ENCODE data around the gene RACGAP1. TPM values are rescaled to one million over a fixed set of nuclear protein-coding genes. Genes with fewer than 3 reads are reported as not detected.

The RACGAP1 gene
- total RNA-seq, 6 experiments from 2014 or later: 52.6 to 119 (median 104) TPM

DNA sequence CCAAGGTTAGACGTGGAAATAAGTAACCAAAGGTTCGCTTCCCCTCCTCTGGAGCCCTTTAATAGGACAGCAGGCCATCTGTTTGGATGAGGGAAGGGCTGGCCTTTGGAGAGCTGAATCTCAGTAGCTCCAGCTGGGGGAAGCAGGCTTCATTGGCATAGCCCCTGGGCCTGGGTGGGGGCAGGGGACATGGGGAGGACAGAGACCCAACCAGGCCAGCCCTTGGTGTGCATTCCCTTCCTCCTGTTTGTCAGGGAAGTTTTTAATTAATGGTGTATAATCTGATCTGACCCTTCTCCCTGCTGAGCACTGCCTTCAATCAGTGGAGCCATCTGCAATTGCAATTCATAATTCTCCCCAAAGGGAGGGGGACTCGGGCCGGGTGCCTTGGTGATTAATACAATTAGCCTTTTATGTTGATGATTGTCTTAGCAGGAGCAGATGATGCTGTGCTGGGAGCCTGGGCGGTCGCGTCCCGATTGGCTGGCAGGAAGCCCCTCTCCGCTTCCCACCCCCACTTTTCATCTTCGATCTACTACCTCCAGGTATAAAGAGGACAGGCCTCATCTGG, 46.2 kb downstream of the RACGAP1 start:
- no peaks in the 10 kb centered on the region for H3K36me3 Mint-ChIP-seq (ENCODE audit: low read depth)
- H3K27me3 Mint-ChIP-seq (ENCODE audit: insufficient read depth): no peaks in the 10 kb centered on the region; the same call in 1 of the 2 replicates
- TF ChIP-seq, protein P1, sequence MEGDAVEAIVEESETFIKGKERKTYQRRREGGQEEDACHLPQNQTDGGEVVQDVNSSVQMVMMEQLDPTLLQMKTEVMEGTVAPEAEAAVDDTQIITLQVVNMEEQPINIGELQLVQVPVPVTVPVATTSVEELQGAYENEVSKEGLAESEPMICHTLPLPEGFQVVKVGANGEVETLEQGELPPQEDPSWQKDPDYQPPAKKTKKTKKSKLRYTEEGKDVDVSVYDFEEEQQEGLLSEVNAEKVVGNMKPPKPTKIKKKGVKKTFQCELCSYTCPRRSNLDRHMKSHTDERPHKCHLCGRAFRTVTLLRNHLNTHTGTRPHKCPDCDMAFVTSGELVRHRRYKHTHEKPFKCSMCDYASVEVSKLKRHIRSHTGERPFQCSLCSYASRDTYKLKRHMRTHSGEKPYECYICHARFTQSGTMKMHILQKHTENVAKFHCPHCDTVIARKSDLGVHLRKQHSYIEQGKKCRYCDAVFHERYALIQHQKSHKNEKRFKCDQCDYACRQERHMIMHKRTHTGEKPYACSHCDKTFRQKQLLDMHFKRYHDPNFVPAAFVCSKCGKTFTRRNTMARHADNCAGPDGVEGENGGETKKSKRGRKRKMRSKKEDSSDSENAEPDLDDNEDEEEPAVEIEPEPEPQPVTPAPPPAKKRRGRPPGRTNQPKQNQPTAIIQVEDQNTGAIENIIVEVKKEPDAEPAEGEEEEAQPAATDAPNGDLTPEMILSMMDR (IDR thresholded peaks at IDR 0.05): no peak
- no peaks in the 10 kb centered on the region for H3K9me3 Mint-ChIP-seq
- H3K4me3 Mint-ChIP-seq: no peak overlapping the region
- H3K27ac Mint-ChIP-seq: no peak overlapping the region
- DNase-seq: no peak
- peaks cover 20% of the 10 kb centered on the region for H3K4me1 Mint-ChIP-seq (ENCODE audit: low read depth)

DNA sequence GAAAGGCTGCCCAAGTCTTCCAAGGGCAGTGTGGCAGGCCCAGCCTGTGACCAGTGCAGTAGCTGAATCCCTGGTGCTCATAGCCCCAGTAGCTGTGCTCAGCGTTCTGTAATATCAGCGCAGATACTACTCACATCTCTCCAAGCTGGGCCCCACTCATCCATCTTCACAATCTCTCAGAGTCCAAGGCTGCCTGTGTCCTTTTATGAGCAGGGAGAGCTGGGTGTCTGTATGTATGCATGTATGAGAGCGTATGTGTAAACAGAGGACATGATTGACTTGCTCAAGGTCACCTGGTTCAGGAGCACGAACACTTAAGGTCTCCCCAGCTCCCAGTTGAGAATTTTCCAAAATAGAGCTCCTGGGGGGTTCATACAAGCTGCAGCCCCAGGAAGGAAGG, 47.2 kb downstream of the RACGAP1 start:
- no peak for DNase-seq
- no peak overlapping the region for H3K27ac Mint-ChIP-seq
- peaks cover 11% of the 10 kb centered on the region for H3K4me1 Mint-ChIP-seq (ENCODE audit: low read depth)
- no peaks in the 10 kb centered on the region; the same call in 1 of the 2 replicates for H3K27me3 Mint-ChIP-seq (ENCODE audit: insufficient read depth)
- H3K36me3 Mint-ChIP-seq (ENCODE audit: low read depth): no peaks in the 10 kb centered on the region
- H3K9me3 Mint-ChIP-seq: no peaks in the 10 kb centered on the region
- TF ChIP-seq, protein P1 (IDR thresholded peaks at IDR 0.05): no peak
- H3K4me3 Mint-ChIP-seq: no peak overlapping the region

DNA sequence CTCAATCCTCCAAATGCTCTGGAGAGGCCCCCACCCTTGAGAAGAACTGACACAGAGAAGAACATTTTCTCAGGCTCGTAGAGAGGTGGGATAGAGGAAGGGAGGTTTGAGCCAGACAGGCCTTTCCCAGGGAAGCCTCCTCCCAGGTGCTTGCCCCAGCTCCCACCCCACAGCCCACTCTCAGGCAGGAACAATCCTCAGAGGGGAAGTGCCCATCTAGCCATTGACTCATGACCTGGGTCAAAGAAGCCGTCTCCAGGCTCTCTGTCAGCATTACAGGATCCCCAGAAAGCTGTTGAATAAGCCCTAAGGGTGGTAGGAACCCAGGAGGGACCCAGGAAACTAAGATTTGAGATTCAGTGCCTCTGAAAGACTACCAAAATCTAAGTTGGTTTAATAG, 48.7 kb downstream of the RACGAP1 start:
- Mint-ChIP-seq H3K36me3 (ENCODE audit: low read depth) (no peaks in the 10 kb centered on the region), H3K9me3 (no peaks in the 10 kb centered on the region), H3K4me3 (no peak overlapping the region), H3K27ac (no peak overlapping the region), H3K27me3 (ENCODE audit: insufficient read depth) (peaks cover 4% of the 10 kb centered on the region), H3K4me1 (ENCODE audit: low read depth) (no peaks in the 10 kb centered on the region)
- TF ChIP-seq, protein P1 (IDR thresholded peaks at IDR 0.05): no peak
- no peak for DNase-seq

DNA sequence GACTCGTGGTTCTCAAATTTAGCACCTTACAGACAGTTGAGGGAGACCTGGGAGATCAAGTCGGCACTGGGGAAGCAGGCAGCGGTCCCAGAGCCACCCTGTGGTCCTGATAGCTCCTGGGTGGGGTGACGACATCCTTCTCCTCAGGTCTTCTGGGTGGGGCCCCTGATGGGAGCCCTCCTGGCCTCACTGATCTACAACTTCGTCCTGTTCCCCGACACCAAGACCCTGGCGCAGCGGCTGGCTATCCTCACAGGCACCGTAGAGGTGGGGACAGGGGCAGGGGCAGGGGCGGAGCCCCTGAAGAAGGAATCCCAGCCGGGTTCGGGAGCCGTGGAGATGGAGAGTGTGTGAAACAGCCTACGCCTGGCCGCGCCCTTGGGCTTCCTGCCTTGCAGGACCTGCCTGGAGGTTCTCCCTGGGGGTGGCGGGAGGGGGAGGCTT, 50.0 kb downstream of the RACGAP1 start:
- Mint-ChIP-seq H3K4me3 (no peak overlapping the region), H3K36me3 (ENCODE audit: low read depth) (no peaks in the 10 kb centered on the region), H3K4me1 (ENCODE audit: low read depth) (no peaks in the 10 kb centered on the region), H3K9me3 (no peaks in the 10 kb centered on the region), H3K27me3 (ENCODE audit: insufficient read depth) (peaks cover 4% of the 10 kb centered on the region), H3K27ac (no peak overlapping the region)
- DNase-seq: no peak
- TF ChIP-seq, protein P1 (IDR thresholded peaks at IDR 0.05): no peak

DNA sequence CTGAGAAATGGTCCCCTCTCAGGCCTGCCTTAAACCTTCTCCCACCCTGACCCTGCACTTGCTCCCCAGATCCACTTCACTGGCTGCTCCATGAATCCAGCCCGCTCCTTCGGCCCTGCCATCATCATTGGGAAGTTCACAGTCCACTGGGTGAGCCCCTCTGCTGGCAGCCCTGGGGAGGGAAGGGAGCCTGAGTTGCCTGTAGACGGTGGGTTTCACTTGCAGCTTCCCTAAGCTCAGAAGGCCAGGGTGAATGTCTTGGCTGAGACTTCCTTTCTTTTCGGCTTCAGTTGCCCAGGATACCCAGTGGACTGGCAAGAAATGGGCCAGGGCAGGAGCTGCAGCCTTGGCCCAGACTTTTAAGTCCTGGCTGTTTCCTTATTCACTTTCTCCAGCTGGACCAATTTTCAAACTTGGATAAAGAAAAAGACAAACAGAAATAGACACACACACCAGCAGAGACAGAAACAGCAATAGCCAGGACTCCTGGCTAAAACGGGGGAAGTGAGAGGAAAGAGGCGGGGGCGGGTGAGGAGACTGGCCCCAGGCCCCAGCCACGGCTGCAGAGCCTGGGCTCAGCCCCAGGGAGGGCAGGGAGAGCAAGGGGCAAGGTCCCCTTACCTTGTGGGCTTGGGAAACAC, 50.5 kb downstream of the RACGAP1 start:
- DNase-seq: no peak
- TF ChIP-seq, protein P1 (IDR thresholded peaks at IDR 0.05): no peak
- Mint-ChIP-seq H3K36me3 (ENCODE audit: low read depth) (no peaks in the 10 kb centered on the region), H3K9me3 (no peaks in the 10 kb centered on the region), H3K27me3 (ENCODE audit: insufficient read depth) (peaks cover 4% of the 10 kb centered on the region), H3K27ac (no peak overlapping the region), H3K4me1 (ENCODE audit: low read depth) (no peaks in the 10 kb centered on the region), H3K4me3 (no peak overlapping the region)

All from HFFc6 (cell line).